ENCODE results near the gene RAB24.
"Not testable (repeated sequence)": the region's sequence is repeated elsewhere in the genome, so short reads cannot be mapped to it uniquely, and the experiment has no call there.

RAB24 gene

GRCh38 chr5:177303121-177303924 lies at the start of gene RAB24, which contains the start of gene PRELID1:
TSS of gene RAB24 (minus strand) at chr5:177303719. CDS start at chr5:177303288, 431 bp downstream.
TSS of gene PRELID1 (plus strand) at chr5:177303799. CDS start at chr5:177303986, 187 bp downstream.
- DNase-seq = peak; percentile 90

- no peak for DNase-seq
These were observed 49.6 kb upstream of the RAB24 start for GRCh38 chr5:177353093-177353492.

- DNase-seq = peak; percentile 82
These were observed 48.1 kb upstream of the RAB24 start, which contains the start of gene LMAN2 for GRCh38 chr5:177351392-177352329. TSS of gene LMAN2 (minus strand) at chr5:177351668. CDS start at chr5:177351647, 21 bp downstream.

- no peak for DNase-seq
These were observed 47.4 kb upstream of the RAB24 start for GRCh38 chr5:177350776-177351391.

GRCh38 chr5:177349762-177350161 lies 46.2 kb upstream of the RAB24 start:
- no peak for DNase-seq

- no peak for DNase-seq
These were observed 45.8 kb upstream of the RAB24 start for GRCh38 chr5:177349362-177349647.

GRCh38 chr5:177347699-177348098 lies 44.2 kb upstream of the RAB24 start:
- DNase-seq = no peak

- DNase-seq = no peak
These were observed 43.3 kb upstream of the RAB24 start for GRCh38 chr5:177346820-177347219.

GRCh38 chr5:177344891-177345290 lies 41.4 kb upstream of the RAB24 start:
- no peak for DNase-seq

- no peak for DNase-seq
These were observed 40.3 kb upstream of the RAB24 start for GRCh38 chr5:177343777-177344176.

GRCh38 chr5:177343000-177343399 lies 39.5 kb upstream of the RAB24 start:
- not testable (repeated sequence) for DNase-seq

- DNase-seq = no peak
These were observed 35.7 kb upstream of the RAB24 start for GRCh38 chr5:177339107-177339638.

- no peak for DNase-seq
These were observed 35.0 kb upstream of the RAB24 start for GRCh38 chr5:177338251-177339106.

GRCh38 chr5:177336603-177337494 lies 33.3 kb upstream of the RAB24 start:
- DNase-seq = no peak

GRCh38 chr5:177336112-177336511 lies 32.6 kb upstream of the RAB24 start:
- DNase-seq = no peak

GRCh38 chr5:177335701-177336065 lies 32.2 kb upstream of the RAB24 start:
- no peak for DNase-seq

GRCh38 chr5:177334781-177335700 lies 31.5 kb upstream of the RAB24 start:
- DNase-seq = no peak

GRCh38 chr5:177334155-177334551 lies 30.6 kb upstream of the RAB24 start:
- DNase-seq = no peak

GRCh38 chr5:177333420-177334154 lies 30.1 kb upstream of the RAB24 start:
- DNase-seq = no peak
